Body of pancreas (tissue), 4 donors: ENCODE measurements around the gene MET.

Source experiments
- CTCF ChIP-seq, 7 experiments: fragments of 450-650 bp in 4 of 7; fragments of 200-600 bp in 3 of 7; sonication (generic) in 3 of 7; IDR thresholded peaks; one replicate each; pipeline ENCODE4 v1.5.1; 2016 to 2019; ENCODE audit warnings: antibody characterized with exemption in 7 of 7
- POLR2A ChIP-seq, 3 donors: fragments of 450-650 bp; IDR thresholded peaks; one replicate each; pipeline ENCODE4 v1.6.1; 2016; ENCODE audit warnings: antibody characterized with exemption in 3 of 3, mild to moderate bottlenecking in 2 of 3

- TF ChIP-seq POLR2A (IDR thresholded peaks at IDR 0.05), result peak in 2 of 3 donors; percentile 48 to 51
- TF ChIP-seq CTCF (IDR thresholded peaks at IDR 0.05), result no peak
These were observed 830 bp downstream of the MET start for GRCh38 chr7:116672596-116673456.
